DND-41 (cell line): ENCODE results near the gene TRAM1L1.

Source experiments
- EZH2 ChIP-seq: IDR thresholded peaks from 3 replicates; pipeline ENCODE4 v1.6.1; 2012; ENCODE audit warnings: borderline replicate concordance, low read depth, mild to moderate bottlenecking, moderate library complexity, low read length, inconsistent platforms; ENCODE audit not compliant: severe bottlenecking
- TF ChIP-seq, protein P1 (sequence below): IDR thresholded peaks from 2 replicates; pipeline ENCODE4 v1.5.1; 2012; ENCODE audit warnings: borderline replicate concordance, low read length, moderate library complexity, mild to moderate bottlenecking; ENCODE audit not compliant: poor library complexity, severe bottlenecking; ENCODE audit errors: extremely low read depth

DNA sequence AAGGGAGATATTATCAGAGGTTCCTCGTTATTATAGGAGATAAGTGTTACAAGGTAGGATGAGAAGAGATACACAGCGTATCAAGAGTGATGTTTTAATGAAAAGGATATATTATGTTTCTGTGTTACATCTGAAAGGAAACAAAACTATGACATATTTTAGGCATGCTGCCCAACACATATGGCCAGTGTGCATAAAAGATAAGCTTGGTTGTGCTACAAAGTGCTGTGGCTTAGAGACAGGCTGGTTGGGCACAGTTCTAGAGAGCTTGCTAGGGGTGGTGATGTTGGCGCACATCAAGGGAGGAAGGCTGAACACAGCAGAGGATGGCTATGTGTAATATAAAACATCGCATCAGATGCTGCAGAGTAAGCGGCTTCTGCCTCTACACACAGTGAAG lies 42.4 kb downstream of the TRAM1L1 start:
- TF ChIP-seq, protein P1, sequence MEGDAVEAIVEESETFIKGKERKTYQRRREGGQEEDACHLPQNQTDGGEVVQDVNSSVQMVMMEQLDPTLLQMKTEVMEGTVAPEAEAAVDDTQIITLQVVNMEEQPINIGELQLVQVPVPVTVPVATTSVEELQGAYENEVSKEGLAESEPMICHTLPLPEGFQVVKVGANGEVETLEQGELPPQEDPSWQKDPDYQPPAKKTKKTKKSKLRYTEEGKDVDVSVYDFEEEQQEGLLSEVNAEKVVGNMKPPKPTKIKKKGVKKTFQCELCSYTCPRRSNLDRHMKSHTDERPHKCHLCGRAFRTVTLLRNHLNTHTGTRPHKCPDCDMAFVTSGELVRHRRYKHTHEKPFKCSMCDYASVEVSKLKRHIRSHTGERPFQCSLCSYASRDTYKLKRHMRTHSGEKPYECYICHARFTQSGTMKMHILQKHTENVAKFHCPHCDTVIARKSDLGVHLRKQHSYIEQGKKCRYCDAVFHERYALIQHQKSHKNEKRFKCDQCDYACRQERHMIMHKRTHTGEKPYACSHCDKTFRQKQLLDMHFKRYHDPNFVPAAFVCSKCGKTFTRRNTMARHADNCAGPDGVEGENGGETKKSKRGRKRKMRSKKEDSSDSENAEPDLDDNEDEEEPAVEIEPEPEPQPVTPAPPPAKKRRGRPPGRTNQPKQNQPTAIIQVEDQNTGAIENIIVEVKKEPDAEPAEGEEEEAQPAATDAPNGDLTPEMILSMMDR, result no peak
- no peak for TF ChIP-seq EZH2
